Karpas-422 (cell line): Measurements from ENCODE around the gene CPA5. TPM values are rescaled to one million over a fixed set of nuclear protein-coding genes. Genes with fewer than 3 reads are reported as not detected.

Experiments used
- DNase-seq: peaks from one replicate; pipeline ENCODE4 v3.0.0-alpha.2; 2015
- H2AFZ ChIP-seq: fragments of 200-600 bp; sonication (generic); 2 replicates; pipeline ENCODE4 v1.6.1; 2014; ENCODE audit warnings: antibody characterized with exemption, low read length, mixed read lengths
- H3K27ac ChIP-seq: fragments of 200-600 bp; sonication (generic); 2 replicates; pipeline ENCODE4 v1.5.1; 2014; ENCODE audit warnings: mild to moderate bottlenecking, low read length, moderate library complexity
- H3K27me3 ChIP-seq: fragments of 200-600 bp; sonication (generic); 2 replicates; pipeline ENCODE4 v1.6.1; 2014; ENCODE audit warnings: low read length, mixed read lengths
- H3K36me3 ChIP-seq: fragments of 200-600 bp; sonication (generic); 2 replicates; pipeline ENCODE4 v1.6.1; 2014; ENCODE audit warnings: low read length, mixed read lengths; ENCODE audit not compliant: insufficient read depth
- H3K4me1 ChIP-seq: fragments of 200-600 bp; sonication (generic); 2 replicates; pipeline ENCODE4 v1.6.1; 2014; ENCODE audit warnings: mild to moderate bottlenecking, low read length, mixed read lengths
- H3K4me2 ChIP-seq: fragments of 200-600 bp; sonication (generic); 2 replicates; pipeline ENCODE4 v1.6.1; 2014; ENCODE audit warnings: low read length, low read depth, mild to moderate bottlenecking; ENCODE audit not compliant: poor library complexity, severe bottlenecking
- H3K4me3 ChIP-seq: fragments of 200-600 bp; sonication (generic); 2 replicates; pipeline ENCODE4 v1.5.1; 2014; ENCODE audit warnings: mild to moderate bottlenecking, antibody characterized with exemption, low read length, mixed read lengths
- H3K79me2 ChIP-seq: fragments of 200-600 bp; sonication (generic); 2 replicates; pipeline ENCODE4 v1.6.1; 2014; ENCODE audit warnings: mild to moderate bottlenecking, low read length, mixed read lengths
- H3K9ac ChIP-seq: fragments of 200-600 bp; sonication (generic); 2 replicates; pipeline ENCODE4 v1.6.0; 2014; ENCODE audit warnings: low read length
- H3K9me2 ChIP-seq: fragments of 200-600 bp; sonication (generic), shearing (Covaris generic); replicated peaks from 2 replicates; pipeline ENCODE4 v1.6.0; 2014; ENCODE audit warnings: mild to moderate bottlenecking, low read length, moderate library complexity; ENCODE audit not compliant: insufficient read depth
- H3K9me3 ChIP-seq: fragments of 300-700, 200-600 bp; sonication (generic); 2 replicates; pipeline ENCODE4 v1.6.1; 2014; ENCODE audit warnings: low read length, mixed read lengths
- H4K20me1 ChIP-seq: fragments of 200-600 bp; sonication (generic); 2 replicates; pipeline ENCODE4 v1.6.1; 2014; ENCODE audit warnings: mild to moderate bottlenecking, antibody characterized with exemption, low read length, low read depth; ENCODE audit not compliant: insufficient read depth
- total RNA-seq: library from RNA; depleted of rRNA; stranded (reverse); fragments of >200 nt; shearing (Covaris generic); gene quantifications from 2 replicates; pipeline ENCODE4 v1.2.3, GENCODE V29; 2014; ENCODE audit warnings: low replicate concordance

CPA5 gene
- total RNA-seq, 1 experiment from 2014 or later: not detected

- no peaks in the 10 kb centered on the region for H3K36me3 ChIP-seq
- H4K20me1 ChIP-seq: no peaks in the 10 kb centered on the region
- H3K4me2 ChIP-seq: no peak overlapping the region
- no peaks in the 10 kb centered on the region for H3K27me3 ChIP-seq
- H3K4me1 ChIP-seq: no peaks in the 10 kb centered on the region
- H3K27ac ChIP-seq: no peak overlapping the region
- H3K9me2 ChIP-seq: no peaks in the 10 kb centered on the region
- no peaks in the 10 kb centered on the region for H3K79me2 ChIP-seq
- DNase-seq: no peak
- no peaks in the 10 kb centered on the region for H3K9me3 ChIP-seq
- H3K4me3 ChIP-seq: no peak overlapping the region
- H3K9ac ChIP-seq: no peak overlapping the region
- H2AFZ ChIP-seq: no peak overlapping the region
Measured at GRCh38 chr7:130350945-130351790, 6.6 kb downstream of the CPA5 start.

- Histone ChIP-seq H4K20me1 (no peaks in the 10 kb centered on the region), H3K9ac (no peak overlapping the region), H3K9me3 (no peaks in the 10 kb centered on the region), H3K4me2 (no peak overlapping the region), H2AFZ (no peak overlapping the region), H3K4me1 (no peaks in the 10 kb centered on the region), H3K9me2 (no peaks in the 10 kb centered on the region), H3K27me3 (no peaks in the 10 kb centered on the region), H3K4me3 (no peak overlapping the region), H3K36me3 (no peaks in the 10 kb centered on the region), H3K79me2 (no peaks in the 10 kb centered on the region), H3K27ac (no peak overlapping the region)
- no peak for DNase-seq
Measured at GRCh38 chr7:130351791-130352090, 7.1 kb downstream of the CPA5 start.

- H3K36me3 ChIP-seq: no peaks in the 10 kb centered on the region
- H3K4me1 ChIP-seq: no peaks in the 10 kb centered on the region
- no peak for DNase-seq
- H2AFZ ChIP-seq: no peak overlapping the region
- H3K9me3 ChIP-seq: no peaks in the 10 kb centered on the region
- no peaks in the 10 kb centered on the region for H3K79me2 ChIP-seq
- no peak overlapping the region for H3K9ac ChIP-seq
- H3K4me2 ChIP-seq: no peak overlapping the region
- H3K4me3 ChIP-seq: no peak overlapping the region
- H3K27me3 ChIP-seq: no peaks in the 10 kb centered on the region
- H3K27ac ChIP-seq: no peak overlapping the region
- no peaks in the 10 kb centered on the region for H4K20me1 ChIP-seq
- H3K9me2 ChIP-seq: no peaks in the 10 kb centered on the region
Measured at GRCh38 chr7:130352194-130353074, 7.8 kb downstream of the CPA5 start.

GRCh38 chr7:130353196-130353595, 8.6 kb downstream of the CPA5 start:
- Histone ChIP-seq H3K79me2 (no peaks in the 10 kb centered on the region), H3K36me3 (no peaks in the 10 kb centered on the region), H3K27ac (no peak overlapping the region), H4K20me1 (no peaks in the 10 kb centered on the region), H3K4me1 (no peaks in the 10 kb centered on the region), H3K4me2 (no peak overlapping the region), H3K9me3 (no peaks in the 10 kb centered on the region), H3K27me3 (no peaks in the 10 kb centered on the region), H3K9ac (no peak overlapping the region), H3K9me2 (no peaks in the 10 kb centered on the region), H2AFZ (no peak overlapping the region), H3K4me3 (no peak overlapping the region)
- no peak for DNase-seq

DNA sequence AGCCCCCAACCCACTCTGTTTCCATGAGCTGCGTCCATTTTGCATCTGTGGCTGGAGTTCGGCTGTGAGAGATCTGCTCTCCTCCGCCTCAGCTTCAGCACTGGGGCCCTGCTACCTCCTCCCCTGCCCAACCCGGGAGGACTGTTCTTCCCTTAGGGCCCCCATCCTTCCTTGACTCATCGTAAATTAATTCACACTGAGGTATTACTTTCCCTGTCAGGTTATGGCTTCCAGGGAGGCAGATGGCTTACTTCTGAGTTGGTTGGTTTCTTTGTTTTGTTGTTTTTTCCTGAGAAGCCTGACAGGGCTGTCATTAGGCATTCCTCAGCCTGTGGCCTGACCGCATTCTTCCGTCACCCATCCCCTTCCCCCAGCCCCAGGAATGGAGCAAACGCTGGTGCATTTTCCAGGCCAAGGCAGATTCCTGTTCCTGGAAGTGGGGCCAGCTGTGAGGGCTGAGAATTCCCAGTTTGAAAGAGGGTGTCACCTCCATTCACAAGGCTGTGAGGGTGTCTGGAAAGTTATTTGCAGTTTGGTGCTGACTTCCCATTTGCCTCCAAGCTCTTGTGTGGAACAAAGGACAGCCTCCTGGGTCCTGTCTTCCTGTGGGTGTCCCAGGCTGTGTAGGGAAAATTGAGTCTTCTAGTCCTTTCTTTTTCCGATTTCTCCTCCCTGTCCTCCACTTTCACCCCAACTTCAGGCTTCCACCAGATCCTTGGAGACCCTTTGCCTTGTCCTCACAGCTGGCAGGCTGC, 11.7 kb downstream of the CPA5 start:
- no peaks in the 10 kb centered on the region for H4K20me1 ChIP-seq
- no peak overlapping the region for H3K9ac ChIP-seq
- no peak overlapping the region for H3K4me3 ChIP-seq
- no peaks in the 10 kb centered on the region for H3K9me3 ChIP-seq
- H3K36me3 ChIP-seq: no peaks in the 10 kb centered on the region
- H3K79me2 ChIP-seq: no peaks in the 10 kb centered on the region
- no peak overlapping the region for H2AFZ ChIP-seq
- H3K27ac ChIP-seq: no peak overlapping the region
- peaks cover 3% of the 10 kb centered on the region; the same call in 1 of the 2 replicates for H3K27me3 ChIP-seq
- DNase-seq: no peak
- H3K4me1 ChIP-seq: no peaks in the 10 kb centered on the region
- no peak overlapping the region for H3K4me2 ChIP-seq
- no peaks in the 10 kb centered on the region for H3K9me2 ChIP-seq

GRCh38 chr7:130356876-130357611, 12.4 kb downstream of the CPA5 start:
- H3K9ac ChIP-seq: no peak overlapping the region
- no peak for DNase-seq
- H3K27ac ChIP-seq: no peak overlapping the region
- H3K4me1 ChIP-seq: no peaks in the 10 kb centered on the region
- H3K9me3 ChIP-seq: no peaks in the 10 kb centered on the region
- peaks cover 3% of the 10 kb centered on the region; the same call in 1 of the 2 replicates for H3K27me3 ChIP-seq
- no peak overlapping the region for H3K4me2 ChIP-seq
- H3K4me3 ChIP-seq: no peak overlapping the region
- H4K20me1 ChIP-seq: no peaks in the 10 kb centered on the region
- H3K9me2 ChIP-seq: no peaks in the 10 kb centered on the region
- H3K79me2 ChIP-seq: no peaks in the 10 kb centered on the region
- no peaks in the 10 kb centered on the region for H3K36me3 ChIP-seq
- H2AFZ ChIP-seq: no peak overlapping the region

DNA sequence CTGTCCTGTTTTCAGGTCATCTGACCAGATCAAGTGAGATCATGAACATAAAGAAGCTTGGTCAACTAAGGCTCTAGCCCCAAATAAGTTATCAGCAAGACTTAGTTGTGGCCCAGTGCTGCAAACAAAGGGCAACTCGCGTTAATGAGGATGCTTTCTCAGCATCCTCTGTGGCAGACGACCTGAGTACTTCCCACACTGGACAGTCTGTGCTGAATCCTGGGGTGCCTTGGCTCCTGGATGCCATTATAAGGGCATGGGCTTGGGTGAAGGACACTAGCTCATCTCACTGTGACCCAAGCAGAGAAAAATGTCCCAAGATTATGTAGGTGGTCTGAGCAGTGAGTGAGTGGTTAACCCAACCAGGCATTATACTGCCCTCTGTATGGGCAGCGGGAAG, 13.9 kb downstream of the CPA5 start:
- H3K9me2 ChIP-seq: no peaks in the 10 kb centered on the region
- H3K9ac ChIP-seq: no peak overlapping the region
- H3K4me3 ChIP-seq: no peak overlapping the region
- no peaks in the 10 kb centered on the region for H3K79me2 ChIP-seq
- H4K20me1 ChIP-seq: no peaks in the 10 kb centered on the region
- H3K27ac ChIP-seq: no peak overlapping the region
- H2AFZ ChIP-seq: no peak overlapping the region
- no peak overlapping the region for H3K4me2 ChIP-seq
- H3K9me3 ChIP-seq: no peaks in the 10 kb centered on the region
- no peaks in the 10 kb centered on the region for H3K4me1 ChIP-seq
- H3K27me3 ChIP-seq: peaks cover 3% of the 10 kb centered on the region; the same call in 1 of the 2 replicates
- no peaks in the 10 kb centered on the region for H3K36me3 ChIP-seq
- DNase-seq: no peak
